AG10803 (cell line): Measurements from ENCODE around the gene CFAP99.

Experiments used
- DNase-seq: peaks from one replicate; pipeline ENCODE4 v3.0.0; 2010; ENCODE audit warnings: low read depth
- H3K4me3 ChIP-seq: 2 replicates; pipeline ENCODE4 v1.5.1; 2011; ENCODE audit warnings: mild to moderate bottlenecking, low read length, control low read depth
- TF ChIP-seq, protein P1 (sequence below): conservative IDR thresholded peaks from 2 replicates; pipeline ENCODE4 v1.5.1; 2011; ENCODE audit warnings: mild to moderate bottlenecking, low read length, control low read depth, inconsistent platforms

The CFAP99 gene

DNA sequence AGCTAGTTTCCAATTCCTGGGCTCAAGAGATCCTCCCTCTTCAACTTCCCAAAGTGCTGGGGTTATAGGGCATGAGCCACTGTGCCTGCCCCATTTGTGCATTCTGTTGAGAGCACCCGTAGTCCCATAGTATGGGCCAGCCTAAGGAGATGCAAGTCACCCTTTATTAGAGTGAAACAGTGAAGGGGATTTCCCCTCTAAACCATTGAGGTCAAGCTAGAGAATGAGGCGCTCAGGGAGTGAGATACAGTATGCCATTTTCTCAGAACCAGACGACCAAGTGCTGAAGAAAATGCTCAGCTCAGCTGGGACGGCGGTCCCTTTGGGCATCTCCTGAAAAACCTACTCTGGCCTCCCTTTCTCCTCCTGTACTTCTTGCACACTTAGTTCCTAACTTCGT is 68.9 kb downstream of the CFAP99 start:
- TF ChIP-seq, protein P1, sequence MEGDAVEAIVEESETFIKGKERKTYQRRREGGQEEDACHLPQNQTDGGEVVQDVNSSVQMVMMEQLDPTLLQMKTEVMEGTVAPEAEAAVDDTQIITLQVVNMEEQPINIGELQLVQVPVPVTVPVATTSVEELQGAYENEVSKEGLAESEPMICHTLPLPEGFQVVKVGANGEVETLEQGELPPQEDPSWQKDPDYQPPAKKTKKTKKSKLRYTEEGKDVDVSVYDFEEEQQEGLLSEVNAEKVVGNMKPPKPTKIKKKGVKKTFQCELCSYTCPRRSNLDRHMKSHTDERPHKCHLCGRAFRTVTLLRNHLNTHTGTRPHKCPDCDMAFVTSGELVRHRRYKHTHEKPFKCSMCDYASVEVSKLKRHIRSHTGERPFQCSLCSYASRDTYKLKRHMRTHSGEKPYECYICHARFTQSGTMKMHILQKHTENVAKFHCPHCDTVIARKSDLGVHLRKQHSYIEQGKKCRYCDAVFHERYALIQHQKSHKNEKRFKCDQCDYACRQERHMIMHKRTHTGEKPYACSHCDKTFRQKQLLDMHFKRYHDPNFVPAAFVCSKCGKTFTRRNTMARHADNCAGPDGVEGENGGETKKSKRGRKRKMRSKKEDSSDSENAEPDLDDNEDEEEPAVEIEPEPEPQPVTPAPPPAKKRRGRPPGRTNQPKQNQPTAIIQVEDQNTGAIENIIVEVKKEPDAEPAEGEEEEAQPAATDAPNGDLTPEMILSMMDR, result no peak
- no peak overlapping the region for H3K4me3 ChIP-seq
- DNase-seq, result no peak

DNA sequence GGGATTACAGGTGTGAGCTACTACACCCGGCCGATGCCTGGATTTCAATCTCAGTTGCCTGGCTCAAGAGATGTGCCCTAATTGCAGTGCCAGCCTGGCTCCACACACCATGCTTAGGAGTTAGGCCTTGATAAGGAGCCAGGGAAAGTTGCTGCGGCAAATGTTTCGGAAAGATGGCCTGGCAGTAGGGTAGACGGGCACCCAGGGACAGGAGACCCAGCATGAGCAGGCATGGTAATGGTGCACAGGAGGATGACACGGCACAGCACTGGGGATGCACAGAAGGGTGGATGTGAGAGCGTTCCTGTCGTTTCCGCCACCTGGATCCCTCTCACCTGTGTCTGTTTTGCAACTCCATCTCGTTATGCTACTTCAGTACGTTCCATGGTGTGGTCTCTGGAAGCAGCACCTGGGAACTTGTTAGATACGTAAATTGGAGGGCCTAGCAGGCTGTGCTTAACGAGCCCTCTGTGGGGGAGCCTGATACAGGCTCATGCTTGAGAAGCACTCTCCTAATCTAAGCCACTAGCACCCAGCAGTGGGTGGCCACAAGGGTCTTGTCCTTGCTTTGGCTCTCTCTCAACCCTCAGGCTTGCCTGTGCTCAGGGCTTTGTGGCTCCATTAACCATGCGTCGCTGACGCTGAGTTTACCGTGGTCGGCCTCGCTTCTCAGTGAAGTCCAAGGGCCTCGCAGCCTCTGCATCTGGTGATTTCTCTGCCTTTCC is 70.5 kb downstream of the CFAP99 start:
- H3K4me3 ChIP-seq, result no peak overlapping the region
- TF ChIP-seq, protein P1, result no peak
- no peak for DNase-seq

DNA sequence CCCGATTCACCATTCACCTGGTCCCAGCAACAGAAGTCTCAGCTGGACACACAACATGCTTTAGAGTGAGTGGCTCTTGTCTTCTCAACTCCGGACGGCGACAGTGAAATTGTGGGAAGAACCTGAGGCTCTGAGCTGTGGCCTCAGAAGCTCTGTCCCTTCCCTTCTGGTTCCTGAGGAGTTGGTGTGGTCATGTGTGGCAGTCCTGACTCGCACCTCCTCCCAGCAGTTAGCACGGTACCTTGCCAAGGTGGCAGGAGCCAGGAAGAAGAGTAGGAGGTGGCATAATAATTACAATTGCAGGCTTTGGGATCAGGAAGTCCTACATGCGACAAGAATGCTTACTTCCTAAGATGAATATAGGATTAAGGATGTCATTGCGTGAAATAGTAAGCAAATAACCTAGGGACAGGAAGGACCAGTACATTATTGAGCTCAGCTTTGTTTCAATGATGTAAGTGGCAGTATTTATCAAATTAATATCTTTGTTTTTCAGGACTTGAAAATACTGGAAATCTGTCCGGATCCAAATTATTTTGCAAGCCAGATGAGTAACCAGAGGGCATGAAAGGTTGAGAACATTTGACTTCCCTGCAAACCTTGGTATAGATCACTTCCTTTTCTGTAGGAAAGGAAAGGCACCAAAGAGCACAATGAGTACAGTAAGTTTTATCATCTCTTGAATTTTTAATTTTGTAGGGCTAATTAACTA is 71.2 kb downstream of the CFAP99 start:
- peak; percentile 23 for DNase-seq
- H3K4me3 ChIP-seq, result no peak overlapping the region
- TF ChIP-seq, protein P1, result no peak

DNA sequence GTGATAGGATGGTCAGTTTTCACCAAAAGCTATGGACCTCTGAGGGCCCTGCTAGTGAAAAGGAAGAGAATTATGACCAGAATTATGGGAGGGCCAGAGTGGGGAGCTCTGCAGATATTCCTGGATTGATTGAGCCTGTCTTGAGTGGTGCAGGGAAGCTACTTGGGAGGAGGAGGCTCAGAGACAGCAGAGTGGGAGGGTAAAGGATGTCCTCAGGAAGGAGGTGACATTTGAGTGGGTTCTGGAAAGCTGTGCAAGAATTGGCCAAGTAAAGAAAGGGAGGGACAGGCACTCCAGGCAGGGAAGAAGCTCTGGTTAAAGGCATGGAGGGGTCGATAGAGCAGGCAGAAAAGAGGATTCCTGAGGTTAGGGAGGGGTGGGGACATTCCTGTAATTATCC is 74.2 kb downstream of the CFAP99 start:
- no peak overlapping the region for H3K4me3 ChIP-seq
- TF ChIP-seq, protein P1, result no peak
- DNase-seq, result no peak

DNA sequence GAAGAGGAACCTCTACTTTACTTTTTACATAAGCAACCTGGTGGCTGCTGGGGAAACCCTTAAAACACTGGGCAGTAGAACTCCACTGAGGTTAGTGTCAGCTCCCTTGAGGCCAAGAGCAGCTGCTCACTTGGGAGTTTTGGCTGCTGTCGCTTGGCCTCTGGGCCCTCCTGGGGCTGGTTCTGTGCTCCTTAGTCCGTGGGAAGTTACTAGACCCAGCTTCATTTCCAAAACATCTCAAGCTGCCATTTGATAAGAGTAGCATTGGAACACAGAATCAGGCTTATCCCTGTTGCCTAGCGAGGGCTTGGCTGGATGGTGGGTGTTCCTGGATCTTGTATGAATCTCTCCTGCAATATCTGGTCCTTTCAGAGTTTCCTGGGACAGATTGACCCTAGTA is 76.2 kb downstream of the CFAP99 start:
- H3K4me3 ChIP-seq, result no peak overlapping the region
- TF ChIP-seq, protein P1, result no peak
- DNase-seq, result no peak

DNA sequence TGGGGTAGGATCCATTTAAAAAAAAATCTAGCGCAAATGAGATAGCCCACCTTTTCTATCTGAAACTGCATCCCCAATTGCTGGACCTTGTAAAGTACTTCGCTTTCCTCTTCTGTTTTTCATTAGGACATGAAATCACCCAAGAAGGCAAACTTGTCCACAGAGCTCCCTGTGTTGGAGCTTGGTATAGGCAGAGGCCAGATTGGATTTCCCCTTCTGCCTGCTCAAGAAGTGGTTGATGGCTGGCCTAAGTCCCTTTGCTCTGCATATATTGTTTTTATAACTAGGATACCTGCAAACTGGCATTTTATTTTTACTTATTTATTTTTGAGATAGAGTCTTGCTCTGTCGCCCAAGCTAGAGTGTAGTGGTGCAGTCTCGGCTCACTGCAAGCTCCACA is 78.6 kb downstream of the CFAP99 start:
- TF ChIP-seq, protein P1, result no peak
- H3K4me3 ChIP-seq, result no peak overlapping the region
- no peak for DNase-seq

DNA sequence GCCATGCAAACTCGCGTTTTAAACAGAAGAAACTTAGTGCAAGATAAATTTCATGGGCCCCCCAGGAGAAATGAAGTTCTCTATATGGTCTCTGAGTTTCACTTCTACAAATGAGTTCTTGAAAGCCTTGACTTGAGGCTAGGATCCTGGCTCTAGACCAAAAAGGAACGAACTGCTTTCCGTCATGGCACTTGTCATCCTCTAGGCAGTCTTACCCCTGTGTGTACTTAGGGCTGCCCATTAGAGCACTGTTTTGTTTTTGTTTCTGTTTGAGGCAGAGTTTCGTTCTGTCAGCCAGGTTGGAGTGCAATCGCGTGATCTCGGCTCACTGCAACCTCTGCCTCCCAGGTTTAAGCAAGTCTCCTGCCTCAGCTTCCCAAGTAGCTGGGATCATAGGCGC is 79.2 kb downstream of the CFAP99 start:
- DNase-seq, result no peak
- H3K4me3 ChIP-seq, result no peak overlapping the region
- TF ChIP-seq, protein P1, result no peak
